ENCODE results near the gene CDH11.

DNA sequence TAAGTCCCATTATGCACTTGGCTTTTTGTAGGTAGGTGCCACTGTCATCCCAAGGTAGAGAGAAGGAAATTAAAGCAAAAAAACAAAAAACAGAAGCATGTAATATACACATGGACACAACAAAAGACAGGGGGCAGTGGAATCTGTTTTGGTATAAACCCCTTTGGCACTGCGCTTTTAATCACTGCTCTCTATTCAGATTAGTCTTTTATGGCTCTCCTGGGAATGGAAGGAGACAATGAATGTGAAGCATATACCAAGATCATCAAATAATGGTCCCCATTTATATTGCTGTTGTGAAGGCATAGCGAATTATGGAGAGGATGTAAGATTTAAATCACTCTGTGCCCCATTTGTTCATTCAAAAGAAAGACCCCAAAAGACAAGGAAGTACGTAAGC is 17.4 kb downstream of the CDH11 start:
- TF ChIP-seq, protein P1, sequence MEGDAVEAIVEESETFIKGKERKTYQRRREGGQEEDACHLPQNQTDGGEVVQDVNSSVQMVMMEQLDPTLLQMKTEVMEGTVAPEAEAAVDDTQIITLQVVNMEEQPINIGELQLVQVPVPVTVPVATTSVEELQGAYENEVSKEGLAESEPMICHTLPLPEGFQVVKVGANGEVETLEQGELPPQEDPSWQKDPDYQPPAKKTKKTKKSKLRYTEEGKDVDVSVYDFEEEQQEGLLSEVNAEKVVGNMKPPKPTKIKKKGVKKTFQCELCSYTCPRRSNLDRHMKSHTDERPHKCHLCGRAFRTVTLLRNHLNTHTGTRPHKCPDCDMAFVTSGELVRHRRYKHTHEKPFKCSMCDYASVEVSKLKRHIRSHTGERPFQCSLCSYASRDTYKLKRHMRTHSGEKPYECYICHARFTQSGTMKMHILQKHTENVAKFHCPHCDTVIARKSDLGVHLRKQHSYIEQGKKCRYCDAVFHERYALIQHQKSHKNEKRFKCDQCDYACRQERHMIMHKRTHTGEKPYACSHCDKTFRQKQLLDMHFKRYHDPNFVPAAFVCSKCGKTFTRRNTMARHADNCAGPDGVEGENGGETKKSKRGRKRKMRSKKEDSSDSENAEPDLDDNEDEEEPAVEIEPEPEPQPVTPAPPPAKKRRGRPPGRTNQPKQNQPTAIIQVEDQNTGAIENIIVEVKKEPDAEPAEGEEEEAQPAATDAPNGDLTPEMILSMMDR (IDR thresholded peaks at IDR 0.05) = no peak
- TF ChIP-seq POLR2AphosphoS5 (IDR thresholded peaks at IDR 0.05) (no peak), POLR2A (IDR thresholded peaks at IDR 0.05) (no peak)

Measured in sigmoid colon (tissue), 4 donors.